HG03159 (cell line): Measurements from ENCODE around the gene MTAP.

ENCODE experiments used
- ATAC-seq: cut with Tn5 transposase; IDR thresholded peaks from one replicate; pipeline ENCODE4 v1.9.1; 2021; ENCODE audit warnings: mild to moderate bottlenecking, moderate library complexity; ENCODE audit not compliant: unreplicated experiment

Gene MTAP

DNA sequence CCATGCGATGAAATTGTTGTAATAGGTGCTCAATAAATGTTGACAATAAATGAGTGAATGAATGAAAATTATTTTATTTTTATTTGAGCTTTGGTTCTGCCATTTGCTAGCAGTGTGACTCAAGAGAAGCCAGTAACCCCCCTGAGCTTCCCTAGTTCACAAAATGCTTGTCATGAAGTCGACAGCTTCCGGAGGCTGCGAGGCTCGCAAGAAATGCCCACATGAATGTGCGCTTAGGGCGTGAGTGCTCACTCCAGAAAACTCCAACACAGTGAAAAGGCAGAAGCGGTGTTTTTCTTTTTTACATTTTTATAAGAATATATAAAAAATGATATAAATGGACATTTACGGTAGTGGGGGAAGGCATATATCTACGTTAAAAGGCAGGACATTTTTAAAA is 165.3 kb downstream of the MTAP start:
- ATAC-seq: no peak

DNA sequence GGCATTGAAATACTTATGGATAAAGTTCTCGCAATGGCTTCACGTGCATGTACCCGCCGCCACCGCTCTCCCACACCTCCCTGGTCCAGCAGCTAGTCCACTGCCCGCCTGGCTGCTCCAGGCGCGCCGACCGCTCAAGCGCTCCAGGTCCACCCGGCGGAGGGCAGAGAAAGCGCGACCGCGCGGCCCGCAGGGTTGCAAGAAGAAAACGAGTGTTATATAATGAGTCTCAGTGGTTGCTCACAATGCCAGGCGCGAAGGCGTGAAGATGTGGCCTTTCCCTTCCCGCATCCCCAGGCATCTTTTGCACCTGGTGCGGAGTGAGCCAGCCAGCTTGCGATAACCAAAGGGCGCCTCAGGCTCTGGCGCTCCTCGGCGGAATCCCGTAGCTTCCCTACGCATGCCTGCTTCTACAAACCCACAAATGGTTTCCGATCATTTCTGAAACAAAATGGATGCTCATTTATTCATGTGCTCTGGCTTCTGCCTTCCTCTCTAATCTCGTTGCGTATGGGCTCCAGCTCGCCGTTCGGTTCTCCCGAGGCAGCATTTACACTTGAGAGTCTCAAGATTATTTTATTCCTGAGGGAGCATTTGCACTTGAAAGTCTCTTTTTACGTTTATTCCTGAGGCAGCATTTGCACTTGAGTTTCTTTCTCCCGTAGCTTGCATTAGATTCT is 166.0 kb downstream of the MTAP start:
- no peak for ATAC-seq

DNA sequence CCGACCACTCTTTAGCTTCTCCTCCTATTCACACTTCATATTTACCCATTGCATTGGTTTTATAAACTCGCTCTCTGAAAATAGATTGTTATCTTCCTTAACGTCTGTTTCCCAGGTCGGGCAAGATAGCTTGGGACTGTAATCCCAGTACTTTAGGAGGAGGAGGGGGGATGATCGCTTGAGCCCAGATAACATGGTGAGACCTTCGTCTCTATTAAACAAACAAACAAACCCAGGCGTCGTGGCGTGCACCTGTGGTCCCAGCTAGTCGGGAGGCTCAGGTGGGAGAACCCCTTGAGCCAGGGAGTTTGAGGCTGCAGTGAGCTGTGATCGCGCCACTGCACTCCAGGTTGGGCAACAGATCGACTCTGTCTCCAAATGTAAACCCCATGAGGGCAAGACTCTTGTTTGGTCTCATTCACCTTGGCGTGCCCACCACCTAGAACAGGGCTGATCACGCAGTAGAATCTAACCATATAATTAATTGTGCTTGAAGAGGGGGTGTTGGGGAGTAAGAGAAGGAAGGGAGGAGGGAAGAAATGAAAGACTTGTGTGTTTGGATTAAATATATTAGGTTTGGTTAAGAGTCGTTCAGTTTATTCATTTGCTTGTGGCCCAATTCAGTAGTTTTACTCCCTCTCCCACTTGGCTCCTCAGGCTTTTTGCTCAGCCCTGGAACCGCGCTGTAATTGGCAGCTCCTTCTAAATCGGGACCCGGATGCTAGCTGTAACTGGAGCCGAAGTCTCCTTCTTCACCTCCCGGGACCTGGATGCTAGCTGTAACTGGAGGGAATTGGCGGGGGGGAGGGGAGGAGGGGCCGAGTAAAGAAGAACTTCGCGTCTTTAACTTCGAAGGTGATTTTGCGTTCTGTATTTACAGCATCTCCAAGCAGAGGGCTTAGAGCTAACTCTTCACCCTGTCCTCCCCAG is 166.8 kb downstream of the MTAP start:
- no peak for ATAC-seq

GRCh38 chr9:21969951-21970799 is 167.7 kb downstream of the MTAP start:
- ATAC-seq: no peak

DNA sequence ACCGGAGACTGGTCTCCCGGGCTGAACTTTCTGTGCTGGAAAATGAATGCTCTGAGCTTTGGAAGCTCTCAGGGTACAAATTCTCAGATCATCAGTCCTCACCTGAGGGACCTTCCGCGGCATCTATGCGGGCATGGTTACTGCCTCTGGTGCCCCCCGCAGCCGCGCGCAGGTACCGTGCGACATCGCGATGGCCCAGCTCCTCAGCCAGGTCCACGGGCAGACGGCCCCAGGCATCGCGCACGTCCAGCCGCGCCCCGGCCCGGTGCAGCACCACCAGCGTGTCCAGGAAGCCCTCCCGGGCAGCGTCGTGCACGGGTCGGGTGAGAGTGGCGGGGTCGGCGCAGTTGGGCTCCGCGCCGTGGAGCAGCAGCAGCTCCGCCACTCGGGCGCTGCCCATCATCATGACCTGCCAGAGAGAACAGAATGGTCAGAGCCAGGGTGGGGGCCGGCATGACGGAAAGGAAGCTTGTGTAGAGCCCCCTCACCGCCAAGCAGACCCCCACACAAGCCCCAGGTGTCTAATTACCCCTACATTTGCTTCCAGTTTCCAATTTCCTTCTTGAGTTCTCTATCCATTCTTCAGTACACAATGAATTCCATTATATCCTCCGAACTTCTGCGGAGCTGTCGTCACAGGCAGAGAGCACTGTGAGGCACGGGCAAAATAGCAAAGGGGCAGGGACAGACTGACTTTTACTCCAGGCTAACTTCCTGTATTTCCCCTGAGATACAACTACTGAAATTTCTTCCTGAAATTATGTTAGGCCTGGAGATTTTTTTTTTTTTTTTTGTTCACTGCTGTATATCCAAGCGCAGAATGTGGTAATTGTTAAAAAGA is 168.6 kb downstream of the MTAP start:
- ATAC-seq: no peak

DNA sequence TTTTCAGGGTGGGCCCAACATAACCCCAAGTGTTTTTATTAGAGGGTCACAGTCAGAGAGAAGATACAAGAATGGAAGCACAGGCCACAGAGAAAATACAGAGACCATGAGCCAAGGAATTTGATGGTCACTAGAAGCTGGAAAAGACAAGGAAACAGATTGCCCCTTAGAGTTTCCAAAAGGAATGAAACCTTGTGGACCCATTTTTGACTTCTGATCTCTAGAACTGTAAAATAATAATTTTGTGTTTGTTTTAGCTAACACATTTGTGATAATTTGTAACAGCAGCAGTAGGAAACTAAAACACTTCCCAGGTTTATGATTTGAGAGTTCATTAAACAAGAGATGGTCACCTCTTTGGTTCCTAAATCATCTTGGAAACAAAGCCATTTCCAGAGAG is 169.9 kb downstream of the MTAP start:
- no peak for ATAC-seq

DNA sequence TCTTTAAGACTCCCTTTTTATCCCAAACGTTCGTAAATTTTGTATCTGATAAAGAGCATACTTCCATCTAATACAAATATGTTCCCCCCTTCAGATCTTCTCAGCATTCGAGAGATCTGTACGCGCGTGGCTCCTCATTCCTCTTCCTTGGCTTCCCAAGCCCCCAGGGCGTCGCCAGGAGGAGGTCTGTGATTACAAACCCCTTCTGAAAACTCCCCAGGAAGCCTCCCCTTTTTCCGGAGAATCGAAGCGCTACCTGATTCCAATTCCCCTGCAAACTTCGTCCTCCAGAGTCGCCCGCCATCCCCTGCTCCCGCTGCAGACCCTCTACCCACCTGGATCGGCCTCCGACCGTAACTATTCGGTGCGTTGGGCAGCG is 171.9 kb downstream of the MTAP start:
- no peak for ATAC-seq

GRCh38 chr9:21974722-21975409 is 172.4 kb downstream of the MTAP start:
- ATAC-seq: peak; percentile 55

- no peak for ATAC-seq
These were observed 174.0 kb downstream of the MTAP start for GRCh38 chr9:21976334-21976875.

DNA sequence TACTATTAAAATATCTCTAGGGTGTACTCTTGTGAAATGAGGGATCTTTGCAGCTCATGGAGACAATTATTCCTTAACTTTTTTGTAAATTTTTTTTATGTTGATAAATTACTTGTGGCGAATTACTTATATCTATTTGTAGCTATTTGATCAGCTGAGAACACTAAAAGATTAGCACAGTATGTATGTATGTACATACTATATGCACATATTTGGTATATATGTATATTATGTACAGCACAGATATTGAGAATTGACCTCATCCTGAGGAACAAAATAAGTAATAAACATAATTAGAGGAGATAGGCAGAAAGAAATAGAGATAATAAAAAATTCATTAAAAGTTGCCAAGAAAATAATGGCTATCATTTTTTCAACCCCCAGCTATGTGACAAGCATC is 180.0 kb downstream of the MTAP start:
- no peak for ATAC-seq

DNA sequence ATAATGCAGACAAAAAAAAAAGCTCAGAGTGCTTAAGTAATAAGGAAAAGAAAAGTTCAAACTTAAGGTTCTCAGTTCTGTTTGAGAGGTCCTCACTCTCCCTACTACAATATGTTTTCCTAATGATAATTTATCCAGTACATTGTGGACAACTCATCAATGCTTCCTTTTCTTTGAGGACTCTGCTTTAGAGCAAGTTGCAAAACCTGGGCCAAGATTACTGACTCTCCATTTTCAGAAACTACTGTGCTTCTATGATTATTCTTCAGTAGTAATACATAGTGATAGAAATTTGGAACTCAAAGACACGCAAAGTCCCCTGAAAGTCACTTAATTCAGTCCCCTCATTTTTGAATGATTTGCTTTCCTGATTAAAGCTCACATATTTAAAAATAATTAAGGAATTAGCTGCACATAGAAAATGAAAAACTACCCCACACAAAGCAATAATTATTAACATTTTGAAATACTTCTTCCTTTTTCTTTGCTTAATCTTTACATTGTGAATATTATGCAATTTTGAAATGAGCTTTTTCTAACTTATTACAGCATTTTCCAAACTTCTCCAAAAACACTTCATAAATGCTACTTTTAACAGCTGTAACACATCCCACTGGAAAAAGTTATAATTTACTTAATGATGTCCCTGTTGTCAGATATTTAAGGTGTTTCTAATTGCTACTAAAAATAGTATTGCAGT is 180.6 kb downstream of the MTAP start:
- ATAC-seq: no peak

- ATAC-seq: no peak
These were observed 181.1 kb downstream of the MTAP start for GRCh38 chr9:21983561-21983935.

DNA sequence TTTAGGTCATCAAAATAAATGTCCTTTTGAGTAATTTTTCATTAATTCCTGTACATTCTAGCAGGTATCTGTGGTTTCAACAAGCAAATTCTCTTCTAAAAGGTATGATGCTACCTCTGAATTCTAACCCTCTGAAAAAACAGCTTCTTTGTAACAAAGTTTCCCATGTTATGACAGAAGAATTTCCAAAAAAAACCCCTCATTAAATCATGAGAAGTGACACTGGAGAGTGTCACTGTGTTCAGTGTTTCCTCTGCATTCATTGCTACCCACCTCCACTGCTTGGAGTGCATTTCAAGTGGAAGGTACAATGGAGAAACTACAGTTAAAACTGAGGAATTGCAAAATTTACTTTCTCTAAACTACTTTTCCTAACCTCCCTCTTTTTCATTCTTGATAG is 181.7 kb downstream of the MTAP start:
- no peak for ATAC-seq

- ATAC-seq: peak; percentile 78
These were observed 183.7 kb downstream of the MTAP start for GRCh38 chr9:21985964-21986667.
